Nephron (organoid): ENCODE results near the gene NRP1.

Source experiments
- H3K27ac Mint-ChIP-seq, 3 experiments: 2 replicates each; pipeline ENCODE4 v1.8.0; 2020; ENCODE audit warnings: mixed read lengths in 3 of 3, mild to moderate bottlenecking in 2 of 3, moderate library complexity in 1 of 3
- H3K27me3 Mint-ChIP-seq: 2 replicates; pipeline ENCODE4 v1.8.0; 2021; ENCODE audit warnings: low read depth, mild to moderate bottlenecking, moderate library complexity, mixed read lengths
- H3K36me3 Mint-ChIP-seq: 2 replicates; pipeline ENCODE4 v1.8.0; 2020; ENCODE audit warnings: low read depth, mixed read lengths
- H3K4me1 Mint-ChIP-seq: 2 replicates; pipeline ENCODE4 v1.8.0; 2020; ENCODE audit warnings: mixed read lengths
- H3K4me3 Mint-ChIP-seq, 3 experiments: 2 replicates each; pipeline ENCODE4 v1.8.0; 2020; ENCODE audit warnings: mild to moderate bottlenecking in 3 of 3, mixed read lengths in 3 of 3, moderate library complexity in 2 of 3
- H3K9me3 Mint-ChIP-seq: 2 replicates; pipeline ENCODE4 v1.8.0; 2020; ENCODE audit warnings: mixed read lengths
- TF ChIP-seq, protein P1 (sequence below), 3 experiments: fragments of 200-600 bp; sonication (generic); IDR thresholded peaks; one replicate each; pipeline ENCODE4 v1.5.0; 2021; ENCODE audit warnings: antibody characterized with exemption in 3 of 3; ENCODE audit not compliant: unreplicated experiment in 3 of 3

NRP1 gene

DNA sequence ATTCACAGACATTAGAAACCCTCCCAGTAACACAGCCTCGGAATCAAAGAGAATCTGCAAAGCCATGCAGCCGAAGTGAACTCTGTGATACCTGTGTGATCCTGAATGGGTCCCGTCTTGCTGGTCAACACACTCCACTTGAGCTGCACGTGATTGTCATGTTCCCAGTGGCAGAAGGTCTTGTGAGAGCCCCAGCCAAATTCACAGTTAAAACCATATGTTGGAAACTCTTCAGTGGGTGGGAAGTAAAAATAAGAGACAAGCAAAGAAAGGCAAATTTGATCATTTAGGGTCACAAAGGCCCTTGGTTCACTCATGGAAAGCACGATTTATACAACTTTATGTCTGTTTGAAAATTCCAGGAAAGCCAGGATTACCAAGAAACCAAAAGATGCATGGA is 142.3 kb downstream of the NRP1 start:
- H3K36me3 Mint-ChIP-seq, result peaks cover 72% of the 10 kb centered on the region
- peak overlapping the region; percentile 56 to 87 (median 73) for H3K27ac Mint-ChIP-seq
- no peaks in the 10 kb centered on the region for H3K9me3 Mint-ChIP-seq
- TF ChIP-seq, protein P1, sequence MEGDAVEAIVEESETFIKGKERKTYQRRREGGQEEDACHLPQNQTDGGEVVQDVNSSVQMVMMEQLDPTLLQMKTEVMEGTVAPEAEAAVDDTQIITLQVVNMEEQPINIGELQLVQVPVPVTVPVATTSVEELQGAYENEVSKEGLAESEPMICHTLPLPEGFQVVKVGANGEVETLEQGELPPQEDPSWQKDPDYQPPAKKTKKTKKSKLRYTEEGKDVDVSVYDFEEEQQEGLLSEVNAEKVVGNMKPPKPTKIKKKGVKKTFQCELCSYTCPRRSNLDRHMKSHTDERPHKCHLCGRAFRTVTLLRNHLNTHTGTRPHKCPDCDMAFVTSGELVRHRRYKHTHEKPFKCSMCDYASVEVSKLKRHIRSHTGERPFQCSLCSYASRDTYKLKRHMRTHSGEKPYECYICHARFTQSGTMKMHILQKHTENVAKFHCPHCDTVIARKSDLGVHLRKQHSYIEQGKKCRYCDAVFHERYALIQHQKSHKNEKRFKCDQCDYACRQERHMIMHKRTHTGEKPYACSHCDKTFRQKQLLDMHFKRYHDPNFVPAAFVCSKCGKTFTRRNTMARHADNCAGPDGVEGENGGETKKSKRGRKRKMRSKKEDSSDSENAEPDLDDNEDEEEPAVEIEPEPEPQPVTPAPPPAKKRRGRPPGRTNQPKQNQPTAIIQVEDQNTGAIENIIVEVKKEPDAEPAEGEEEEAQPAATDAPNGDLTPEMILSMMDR (IDR thresholded peaks at IDR 0.05; ENCODE audit: unreplicated experiment in 3 of 3), result no peak
- H3K27me3 Mint-ChIP-seq, result no peaks in the 10 kb centered on the region
- no peak overlapping the region for H3K4me3 Mint-ChIP-seq
- peaks cover 46% of the 10 kb centered on the region for H3K4me1 Mint-ChIP-seq

DNA sequence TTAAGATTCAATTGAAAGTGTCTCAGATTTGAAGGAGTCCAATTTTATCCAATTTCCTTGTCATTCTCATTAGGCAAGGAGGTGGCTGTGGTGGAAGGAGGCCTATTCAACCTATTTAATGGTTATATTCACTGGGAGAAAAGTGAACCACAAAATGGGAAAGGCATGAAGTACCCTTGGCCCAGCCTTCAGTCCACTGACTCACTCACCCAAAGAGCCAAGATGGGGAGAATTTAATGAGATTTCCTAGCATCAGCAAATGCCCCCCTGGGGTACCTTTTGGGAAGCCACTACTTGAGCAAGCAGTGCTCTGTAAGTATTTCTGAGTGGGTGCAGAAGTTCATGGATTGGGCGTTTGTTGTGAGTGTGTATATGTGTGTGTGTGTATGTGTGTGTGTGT is 144.1 kb downstream of the NRP1 start:
- Mint-ChIP-seq H3K4me1 (peaks cover 30% of the 10 kb centered on the region), H3K9me3 (no peaks in the 10 kb centered on the region), H3K27me3 (no peaks in the 10 kb centered on the region), H3K4me3 (no peak overlapping the region), H3K27ac (peak overlapping the region in 2 of 3 experiments; percentile 13 to 42), H3K36me3 (peaks cover 71% of the 10 kb centered on the region)
- TF ChIP-seq, protein P1 (IDR thresholded peaks at IDR 0.05; ENCODE audit: unreplicated experiment in 3 of 3), result no peak

DNA sequence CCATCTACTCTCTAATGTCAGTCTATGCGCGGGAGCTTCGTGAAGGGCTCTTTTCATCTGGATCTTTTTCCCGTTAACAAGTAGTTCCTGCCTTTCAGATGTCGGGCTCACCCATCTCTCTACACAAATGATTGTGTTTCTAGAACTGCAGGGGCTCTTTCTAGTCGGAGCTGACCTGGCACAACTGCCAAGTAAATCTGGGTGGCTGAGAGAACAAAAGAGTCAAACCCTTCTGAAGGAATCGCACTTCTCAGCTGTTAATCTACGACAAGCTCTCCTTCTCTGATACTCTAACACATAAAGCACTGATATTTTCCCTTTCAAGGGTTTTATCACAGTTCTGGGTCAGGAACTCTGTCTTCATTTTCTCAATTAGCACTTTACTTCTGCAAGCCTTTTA is 144.7 kb downstream of the NRP1 start:
- TF ChIP-seq, protein P1 (IDR thresholded peaks at IDR 0.05; ENCODE audit: unreplicated experiment in 3 of 3), result no peak
- H3K4me1 Mint-ChIP-seq, result peaks cover 25% of the 10 kb centered on the region
- peak overlapping the region in 2 of 3 experiments; percentile 13 to 42 for H3K27ac Mint-ChIP-seq
- H3K27me3 Mint-ChIP-seq, result no peaks in the 10 kb centered on the region
- peaks cover 71% of the 10 kb centered on the region for H3K36me3 Mint-ChIP-seq
- no peak overlapping the region for H3K4me3 Mint-ChIP-seq
- H3K9me3 Mint-ChIP-seq, result no peaks in the 10 kb centered on the region

DNA sequence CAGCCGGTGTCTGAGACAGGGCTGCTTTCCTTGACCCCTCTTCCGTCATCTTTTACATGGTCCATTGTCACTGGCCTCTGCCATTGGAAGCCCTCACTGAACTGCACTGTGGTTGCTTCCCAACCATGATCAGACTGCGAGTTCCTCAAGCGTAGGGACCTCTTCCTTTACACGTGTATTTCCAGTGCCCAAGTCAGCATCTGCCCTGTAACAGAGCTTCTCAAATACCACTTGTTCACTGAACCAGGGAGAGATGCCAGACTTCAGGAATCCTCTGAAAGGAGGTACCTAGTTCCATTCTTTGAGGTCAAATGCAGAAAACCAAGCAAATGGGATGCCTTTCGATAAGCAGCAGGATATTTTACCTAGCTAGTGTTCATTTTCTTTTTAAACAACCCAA is 145.1 kb downstream of the NRP1 start:
- TF ChIP-seq, protein P1 (IDR thresholded peaks at IDR 0.05; ENCODE audit: unreplicated experiment in 3 of 3), result no peak
- Mint-ChIP-seq H3K4me3 (no peak overlapping the region), H3K36me3 (peaks cover 68% of the 10 kb centered on the region), H3K27me3 (no peaks in the 10 kb centered on the region), H3K4me1 (peaks cover 20% of the 10 kb centered on the region), H3K27ac (no peak overlapping the region), H3K9me3 (no peaks in the 10 kb centered on the region)

DNA sequence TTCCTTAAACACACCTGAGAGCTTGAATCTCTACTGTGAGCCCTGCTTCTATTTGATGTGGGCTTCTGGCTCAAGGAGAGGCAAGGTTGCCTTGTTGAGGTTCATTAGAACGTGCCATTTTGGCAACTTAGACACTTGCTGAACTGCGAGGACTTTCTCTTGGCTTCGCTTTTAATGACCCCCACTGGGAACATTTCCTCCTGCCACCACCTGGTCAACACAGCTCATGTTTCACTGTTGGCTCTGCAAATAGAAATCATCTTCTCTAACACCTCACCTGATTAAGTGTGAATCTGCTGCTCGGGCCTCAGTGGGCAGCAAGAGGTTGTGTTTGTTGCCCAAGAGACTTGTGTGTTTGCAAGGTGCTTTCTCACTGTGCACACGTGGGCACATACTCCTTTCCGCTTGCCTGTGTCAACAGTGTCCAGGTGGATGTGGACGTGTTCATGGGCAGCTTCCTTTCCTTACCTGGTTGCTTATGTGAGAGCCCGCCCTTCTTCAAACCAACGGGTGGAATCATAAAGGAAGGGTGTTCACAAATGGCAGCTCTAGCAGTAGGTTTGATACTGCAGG is 147.0 kb downstream of the NRP1 start:
- Mint-ChIP-seq H3K36me3 (peaks cover 78% of the 10 kb centered on the region), H3K4me3 (no peak overlapping the region), H3K27ac (no peak overlapping the region), H3K27me3 (no peaks in the 10 kb centered on the region), H3K4me1 (peaks cover 6% of the 10 kb centered on the region), H3K9me3 (no peaks in the 10 kb centered on the region)
- TF ChIP-seq, protein P1 (IDR thresholded peaks at IDR 0.05; ENCODE audit: unreplicated experiment in 3 of 3), result no peak

DNA sequence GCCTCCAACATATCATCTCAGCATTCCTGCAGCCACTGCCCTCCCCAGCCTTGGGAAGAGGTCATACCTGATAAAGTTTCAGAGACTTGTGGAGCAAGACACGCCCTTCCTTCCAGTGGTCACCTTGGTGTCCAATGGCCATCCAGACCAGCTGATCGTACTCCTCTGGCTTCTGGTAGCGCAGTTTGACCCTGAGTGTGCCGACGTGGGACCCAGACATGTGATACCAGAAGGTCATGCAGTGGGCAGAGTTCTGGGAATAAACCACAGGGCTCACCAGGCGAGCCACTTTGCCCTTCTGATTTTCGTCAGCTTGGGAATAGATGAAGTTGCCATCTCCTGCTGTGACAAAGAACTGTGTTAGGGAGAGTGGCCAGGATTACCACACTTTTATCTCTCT is 148.3 kb downstream of the NRP1 start:
- H3K27ac Mint-ChIP-seq, result no peak overlapping the region
- no peaks in the 10 kb centered on the region for H3K27me3 Mint-ChIP-seq
- H3K4me3 Mint-ChIP-seq, result no peak overlapping the region
- no peaks in the 10 kb centered on the region for H3K9me3 Mint-ChIP-seq
- H3K36me3 Mint-ChIP-seq, result peaks cover 83% of the 10 kb centered on the region
- TF ChIP-seq, protein P1 (IDR thresholded peaks at IDR 0.05; ENCODE audit: unreplicated experiment in 3 of 3), result no peak
- H3K4me1 Mint-ChIP-seq, result no peaks in the 10 kb centered on the region
